GM21515 (cell line): ENCODE measurements around the gene ANKEF1.

Experiments used
- ATAC-seq: cut with Tn5 transposase; IDR thresholded peaks from one replicate; pipeline ENCODE4 v1.9.1; 2021; ENCODE audit not compliant: unreplicated experiment

The ANKEF1 gene

GRCh38 chr20:10079964-10080363 lies 45.2 kb downstream of the ANKEF1 start:
- ATAC-seq: no peak

- no peak for ATAC-seq
Observed at GRCh38 chr20:10080574-10080973, 45.8 kb downstream of the ANKEF1 start.

GRCh38 chr20:10089871-10090587 lies 55.2 kb downstream of the ANKEF1 start:
- ATAC-seq: no peak

- no peak for ATAC-seq
Observed at GRCh38 chr20:10090588-10091166, 55.9 kb downstream of the ANKEF1 start.

- ATAC-seq: no peak
Observed at GRCh38 chr20:10093087-10093591, 58.4 kb downstream of the ANKEF1 start.

GRCh38 chr20:10094566-10095173 lies 59.9 kb downstream of the ANKEF1 start:
- ATAC-seq: no peak

GRCh38 chr20:10096790-10097189 lies 62.0 kb downstream of the ANKEF1 start:
- no peak for ATAC-seq

GRCh38 chr20:10105046-10105445 lies 70.3 kb downstream of the ANKEF1 start:
- ATAC-seq: no peak
